GM19452 (cell line): ENCODE results near the gene FAM229A.
"Not testable (repeated sequence)": the region's sequence is repeated elsewhere in the genome, so short reads cannot be mapped to it uniquely, and the experiment has no call there.

ENCODE experiments used
- ATAC-seq: cut with Tn5 transposase; IDR thresholded peaks from one replicate; pipeline ENCODE4 v1.9.1; 2021; ENCODE audit not compliant: unreplicated experiment

FAM229A gene

DNA sequence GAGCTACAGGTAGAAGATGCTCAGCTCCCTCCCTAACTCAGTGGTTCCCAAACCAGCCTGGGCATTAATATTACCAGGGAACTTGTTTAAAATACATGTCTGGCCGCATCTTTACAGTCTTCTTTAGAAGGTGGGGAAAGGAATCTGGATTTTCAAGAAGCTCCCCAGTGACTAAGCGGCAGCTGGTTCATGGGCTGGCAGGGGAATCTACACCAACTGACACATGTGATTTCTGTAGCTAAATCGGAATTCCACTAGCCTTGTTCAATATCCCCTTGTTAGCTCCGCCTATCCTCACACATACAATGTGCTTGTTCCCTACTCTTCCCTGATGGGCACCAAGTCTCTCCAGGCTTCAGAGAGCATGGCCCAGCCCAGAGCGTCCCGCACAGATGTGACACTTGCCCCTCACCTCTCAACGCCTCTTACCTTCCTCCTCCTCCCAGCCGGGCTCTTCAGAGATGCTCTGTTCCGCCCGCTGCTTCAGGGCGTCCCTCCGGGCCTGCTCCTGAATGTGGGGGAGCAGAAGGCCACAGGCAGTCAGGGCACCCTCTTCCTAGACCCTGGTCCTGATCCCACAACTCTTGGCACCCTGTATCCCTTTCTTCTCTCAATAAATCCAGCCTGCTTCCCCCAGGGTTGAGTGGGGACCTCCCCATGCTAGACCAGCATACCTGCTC lies 15.4 kb upstream of the FAM229A start:
- no peak for ATAC-seq

DNA sequence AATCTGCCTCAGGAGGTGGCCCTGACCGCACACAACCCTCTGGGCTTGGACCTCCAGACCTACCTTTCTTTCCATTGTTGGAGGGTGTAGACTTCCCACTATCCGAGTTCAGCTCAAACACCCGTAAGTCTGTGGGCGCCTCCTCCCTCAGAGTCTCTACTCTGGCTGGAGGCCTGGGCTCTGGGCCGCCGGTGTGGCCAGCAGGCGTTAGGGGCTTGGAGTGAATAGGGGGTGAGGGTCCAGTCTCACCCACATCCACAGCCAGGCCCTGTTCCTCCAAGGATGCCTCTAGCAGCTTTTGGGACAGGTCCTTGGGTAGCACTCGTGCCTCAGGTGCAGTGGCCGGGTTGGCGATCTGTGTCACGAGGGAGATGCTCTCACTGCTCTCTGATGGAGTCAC lies 13.9 kb upstream of the FAM229A start:
- ATAC-seq: no peak

DNA sequence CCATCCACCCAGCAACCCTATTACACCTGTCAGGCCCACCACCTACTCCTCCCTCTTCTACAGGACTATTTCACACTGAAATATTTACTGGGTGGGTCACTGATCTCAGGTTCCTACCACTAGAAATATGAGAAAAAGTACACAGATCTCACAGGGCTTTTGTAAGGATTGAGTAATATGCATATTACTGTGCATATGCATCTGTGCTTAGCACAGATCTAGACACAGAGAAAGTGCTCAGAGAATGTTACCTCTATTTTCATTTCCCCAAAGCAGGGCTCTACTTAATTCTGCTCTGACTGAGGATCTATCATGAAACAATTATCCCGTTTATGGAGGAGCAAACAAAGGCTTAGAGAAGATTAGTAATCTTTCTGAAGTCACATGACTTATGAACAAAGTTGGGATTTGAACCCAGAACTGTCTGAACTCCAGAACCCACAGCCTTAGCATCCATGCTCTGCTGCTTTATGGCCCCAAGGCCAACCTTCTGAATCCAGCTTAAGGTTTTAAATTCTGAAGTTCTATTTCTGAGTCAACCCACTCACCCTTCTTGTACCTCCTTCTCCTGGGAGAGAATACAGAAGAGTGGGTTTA lies 11.8 kb upstream of the FAM229A start:
- no peak for ATAC-seq

DNA sequence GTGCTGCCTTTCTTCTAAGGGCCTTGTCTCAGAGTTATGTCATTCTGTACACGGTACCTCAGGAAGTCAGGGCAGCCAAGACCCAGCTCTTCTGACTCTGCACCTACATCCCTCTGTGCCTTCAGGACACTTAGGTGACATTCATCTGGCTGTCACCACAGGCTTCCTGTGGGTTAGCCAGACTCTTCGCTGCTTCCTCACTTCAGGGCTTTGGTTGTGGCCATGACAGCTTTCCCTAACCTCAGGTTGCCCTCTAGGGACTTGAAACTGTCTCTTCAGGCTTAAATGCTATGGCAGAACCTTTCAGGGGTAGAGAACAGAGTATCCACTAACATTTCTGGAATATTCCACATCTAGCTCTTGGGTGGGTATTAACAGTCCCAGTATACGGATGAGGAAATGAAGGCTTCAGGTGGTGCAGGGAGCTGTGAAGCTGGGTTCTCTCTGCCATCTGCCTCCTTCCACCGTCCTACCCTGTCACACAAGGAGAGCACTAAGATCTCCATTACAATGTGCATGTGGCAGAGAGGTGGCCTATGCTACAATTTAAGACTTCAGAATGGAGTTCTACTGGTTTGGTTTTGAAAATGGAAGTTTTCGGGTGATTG lies 10.0 kb upstream of the FAM229A start:
- ATAC-seq: no peak

DNA sequence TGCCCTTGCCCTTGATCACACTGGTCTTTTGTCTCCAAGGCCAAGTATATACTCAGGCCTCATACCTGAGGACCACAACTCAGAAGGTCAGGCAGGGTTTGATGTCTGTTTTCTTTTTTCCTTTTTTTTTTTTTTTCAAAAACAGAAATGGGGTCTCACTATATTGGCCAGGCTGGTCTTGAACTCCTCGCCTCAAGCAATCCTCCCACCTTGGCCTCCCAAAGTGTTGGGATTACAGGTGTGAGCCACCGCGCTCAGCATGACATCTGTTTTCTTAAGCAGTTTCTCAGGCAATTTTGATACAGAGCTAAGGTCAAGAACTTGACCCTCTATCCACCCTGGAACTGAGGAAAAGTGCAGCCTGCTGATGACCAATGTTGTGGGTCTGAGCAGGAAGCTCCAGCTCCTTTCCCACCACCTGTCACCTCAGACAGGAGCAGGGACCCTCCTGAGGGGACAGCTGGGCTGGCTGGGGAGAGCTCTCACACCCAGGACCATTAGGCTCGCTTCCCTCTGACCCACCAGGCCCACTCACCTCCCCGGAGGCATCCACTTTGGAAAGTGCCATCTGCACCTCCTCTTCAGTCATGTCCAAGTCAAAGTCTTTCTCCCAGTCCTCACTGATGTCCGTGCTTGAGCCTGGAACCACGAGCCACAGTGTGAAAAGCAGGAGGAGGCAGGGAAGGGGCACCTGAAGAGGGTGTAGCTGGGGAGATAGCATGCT lies 5.8 kb upstream of the FAM229A start:
- no peak for ATAC-seq

DNA sequence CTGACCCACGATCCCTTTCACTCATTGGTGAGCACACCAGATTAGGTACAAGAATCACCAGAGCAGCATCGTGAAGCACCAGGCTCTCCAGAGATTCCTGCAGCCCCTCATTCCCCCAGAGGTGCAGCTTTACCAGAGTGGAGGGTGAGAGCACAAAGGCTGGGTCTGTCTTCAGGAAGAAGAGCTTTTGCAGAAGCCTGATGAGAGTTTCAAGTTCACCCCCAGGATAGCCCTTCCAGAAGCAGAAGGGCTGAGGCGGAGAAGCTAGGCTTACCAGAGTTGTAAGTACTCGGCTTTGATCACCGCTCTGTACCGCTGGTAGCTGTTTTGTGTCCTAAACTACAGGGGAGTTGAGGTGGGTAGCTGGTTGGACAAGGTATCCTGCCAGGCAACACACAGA lies 3.2 kb upstream of the FAM229A start:
- ATAC-seq: no peak

DNA sequence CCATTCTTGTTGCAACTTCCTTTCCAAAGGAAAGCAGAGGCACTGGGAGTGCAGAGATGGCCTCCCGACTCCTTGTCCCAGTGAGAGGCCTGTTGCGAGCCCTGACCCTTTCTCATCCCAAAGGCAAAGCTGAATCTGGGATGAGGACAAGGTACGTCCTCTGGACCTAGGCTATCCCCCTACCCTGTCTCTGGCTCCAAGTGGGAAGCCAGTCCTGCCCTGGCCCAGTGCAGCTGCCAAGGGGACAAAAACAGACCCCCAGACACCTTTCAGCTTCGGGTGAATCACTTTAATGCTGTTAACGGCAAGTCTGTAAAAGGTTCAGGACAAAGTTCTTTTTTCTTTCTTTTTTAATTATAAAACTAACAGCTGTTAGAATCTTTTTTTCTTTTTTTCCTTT lies 2.6 kb upstream of the FAM229A start:
- no peak for ATAC-seq

DNA sequence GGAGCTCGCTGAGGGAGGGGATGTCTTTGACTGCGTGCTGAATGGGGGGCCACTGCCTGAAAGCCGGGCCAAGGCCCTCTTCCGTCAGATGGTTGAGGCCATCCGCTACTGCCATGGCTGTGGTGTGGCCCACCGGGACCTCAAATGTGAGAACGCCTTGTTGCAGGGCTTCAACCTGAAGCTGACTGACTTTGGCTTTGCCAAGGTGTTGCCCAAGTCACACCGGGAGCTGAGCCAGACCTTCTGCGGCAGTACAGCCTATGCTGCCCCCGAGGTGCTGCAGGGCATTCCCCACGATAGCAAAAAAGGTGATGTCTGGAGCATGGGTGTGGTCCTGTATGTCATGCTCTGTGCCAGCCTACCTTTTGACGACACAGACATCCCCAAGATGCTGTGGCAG lies 1.4 kb upstream of the FAM229A start:
- ATAC-seq: no peak

DNA sequence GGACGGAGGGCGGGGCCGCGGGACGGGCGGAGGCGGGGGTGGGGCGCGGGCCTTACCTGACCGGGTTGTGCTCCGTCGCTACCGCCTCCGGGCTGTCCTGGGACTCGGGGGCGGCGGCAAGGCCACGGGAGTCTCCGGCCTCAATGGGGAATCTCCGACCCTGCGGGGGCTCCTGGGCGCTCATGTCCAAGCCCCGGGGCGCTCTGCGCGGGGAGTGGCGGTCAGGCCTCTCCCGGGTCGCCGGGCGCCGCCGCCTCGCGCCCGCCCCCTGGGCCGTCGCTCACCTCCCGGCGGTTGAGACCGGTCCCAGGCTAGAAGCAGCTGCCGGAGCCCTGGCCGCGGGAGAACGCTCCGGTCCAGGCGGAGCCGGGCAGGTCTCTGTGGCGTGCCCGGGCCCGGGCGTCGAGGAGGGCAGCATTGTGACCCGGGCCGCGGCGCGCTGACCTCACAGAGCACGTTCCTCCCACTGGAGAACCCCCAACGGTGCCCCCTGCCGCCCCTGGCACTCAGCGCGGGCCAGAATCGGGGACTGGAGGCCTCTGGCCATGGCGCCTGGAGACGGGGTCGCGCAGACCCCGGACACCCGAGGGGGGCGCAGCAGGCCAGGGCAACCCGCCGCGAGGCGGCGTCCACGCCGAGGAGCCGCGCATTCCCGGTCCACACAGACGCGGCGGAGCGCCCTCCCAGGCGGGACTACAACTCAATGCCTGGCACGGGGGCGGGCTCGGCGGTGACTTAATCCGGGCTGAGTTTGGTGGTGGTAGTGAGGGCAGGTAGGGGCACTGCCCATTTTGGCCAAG lies 411 bp downstream of the FAM229A start:
- ATAC-seq: no peak

DNA sequence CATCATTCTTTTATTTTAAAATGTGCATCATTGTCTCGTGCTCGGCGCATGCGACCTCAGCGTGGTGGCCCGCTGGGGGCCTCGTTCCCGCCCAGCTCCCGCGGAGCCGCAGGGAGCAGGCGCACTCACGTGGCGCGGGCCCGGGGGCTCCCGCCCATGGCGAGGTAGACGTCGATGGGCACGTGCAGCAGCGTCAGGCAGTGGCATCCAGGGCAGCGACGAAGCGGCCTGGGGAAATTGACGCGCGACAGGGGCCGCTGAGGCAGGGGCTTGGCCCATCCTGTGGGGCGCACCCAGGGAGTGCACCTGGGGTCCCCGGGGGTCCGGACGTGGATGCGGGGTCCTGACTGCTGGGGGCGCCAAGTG lies 994 bp downstream of the FAM229A start:
- no peak for ATAC-seq

DNA sequence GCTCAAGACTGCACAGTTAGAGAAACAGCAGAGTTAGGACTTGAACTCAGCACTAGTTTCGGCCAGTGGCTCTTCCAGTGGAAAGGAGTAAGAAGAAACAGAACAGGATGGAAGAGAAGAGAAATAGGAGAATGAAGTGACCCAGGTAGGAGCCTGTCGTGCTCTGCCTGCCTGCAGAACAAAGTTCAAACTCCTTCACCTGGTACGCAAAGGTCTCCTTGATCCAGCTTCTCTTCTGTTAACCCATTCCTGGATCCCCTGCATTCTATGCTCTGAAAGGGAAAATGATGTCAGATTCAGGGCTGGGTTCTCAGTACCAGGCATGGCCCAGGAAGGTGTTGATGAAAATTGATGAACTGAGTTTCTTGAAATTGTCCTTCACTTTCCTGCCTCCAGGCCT lies 3.9 kb downstream of the FAM229A start:
- no peak for ATAC-seq

DNA sequence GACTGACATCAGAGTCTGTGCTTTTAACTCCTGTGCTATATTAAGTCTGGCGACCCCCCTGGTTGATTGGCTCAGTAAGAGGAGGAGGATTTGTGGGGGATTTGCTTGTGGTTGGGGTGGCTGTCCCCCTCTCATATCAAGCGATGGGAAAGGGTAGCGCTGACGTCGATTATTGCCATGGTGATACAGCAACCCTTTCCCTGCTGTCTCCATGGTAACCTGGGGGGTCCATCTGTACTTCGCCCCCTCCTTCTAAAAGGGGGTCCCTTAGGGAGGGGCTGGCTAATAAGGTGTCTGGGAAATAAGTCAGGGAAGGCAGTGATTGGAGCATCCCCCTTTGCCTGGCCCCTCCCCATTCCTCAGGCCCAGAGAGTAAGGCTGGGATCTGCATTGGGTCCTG lies 4.7 kb downstream of the FAM229A start:
- ATAC-seq: no peak

DNA sequence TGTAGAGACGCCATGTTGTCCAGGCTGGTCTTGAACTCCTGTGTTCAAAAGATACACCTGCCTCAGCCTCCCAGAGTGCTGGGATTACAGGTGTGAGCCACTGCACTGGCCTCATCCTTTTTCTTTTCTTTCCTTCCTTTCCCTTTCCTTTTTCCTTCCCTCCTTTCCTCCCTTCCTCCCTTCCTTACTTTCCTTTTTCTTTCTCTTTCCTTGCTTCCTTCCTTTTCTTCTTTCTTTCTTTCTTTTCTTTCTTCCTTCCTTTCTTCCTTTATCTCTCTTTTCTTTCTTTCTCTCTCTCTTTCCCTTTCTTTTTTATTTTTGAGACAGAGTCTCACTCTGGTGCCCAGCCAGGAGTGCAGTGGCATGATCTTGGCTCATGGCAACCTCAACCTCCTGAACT lies 5.8 kb downstream of the FAM229A start:
- ATAC-seq: no peak

DNA sequence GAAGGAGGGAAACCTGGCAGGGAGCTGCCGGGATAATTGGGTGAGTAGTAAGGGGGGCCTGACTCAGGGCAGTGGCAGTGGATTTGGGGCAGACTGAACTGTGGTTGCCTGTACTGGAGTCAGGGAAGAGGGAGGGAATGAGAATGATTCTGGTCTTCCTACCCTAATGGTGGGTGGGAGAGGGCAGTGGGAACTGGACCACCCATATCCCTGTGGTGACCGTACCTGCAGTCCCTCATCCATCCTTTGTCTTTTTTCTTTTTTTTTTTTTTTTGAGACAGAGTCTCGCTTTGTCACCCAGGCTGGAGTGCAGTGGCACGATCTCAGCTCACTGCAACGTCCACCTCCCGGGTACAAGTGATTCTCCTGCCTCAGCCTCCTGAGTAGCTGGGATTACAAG lies 6.5 kb downstream of the FAM229A start:
- not testable (repeated sequence) for ATAC-seq

DNA sequence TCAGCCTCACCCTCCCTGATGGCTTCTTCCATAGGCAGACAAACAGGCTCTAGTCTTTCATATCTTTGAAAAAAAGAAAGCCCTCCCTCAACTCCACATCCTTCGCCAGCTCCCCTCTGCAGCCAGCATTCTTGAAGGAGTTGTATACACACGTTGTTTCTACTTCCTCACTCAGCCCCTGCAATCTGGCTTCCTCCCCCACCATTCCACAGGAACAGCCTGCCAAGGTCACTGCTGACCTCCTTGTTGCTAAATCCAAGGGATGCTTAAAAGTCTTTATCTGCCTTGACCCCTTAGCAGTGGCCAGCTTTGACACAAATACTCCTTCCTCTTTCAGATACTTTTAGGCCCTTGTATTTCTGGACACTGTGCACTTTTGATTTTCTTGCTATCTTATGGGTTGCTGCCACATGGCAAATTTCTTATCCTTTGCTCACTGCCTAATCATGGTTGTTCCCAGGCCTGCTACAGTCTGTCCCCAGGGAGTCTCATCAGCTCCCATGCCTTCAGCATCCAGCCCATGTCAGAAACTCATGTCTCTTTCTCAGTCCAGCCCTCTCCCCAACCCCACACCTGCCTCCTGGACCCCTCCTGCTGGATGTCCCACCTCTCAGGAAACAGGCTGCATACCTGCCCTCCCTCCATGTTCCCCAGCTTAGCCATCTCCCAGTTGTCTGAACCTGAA lies 8.3 kb downstream of the FAM229A start:
- no peak for ATAC-seq

DNA sequence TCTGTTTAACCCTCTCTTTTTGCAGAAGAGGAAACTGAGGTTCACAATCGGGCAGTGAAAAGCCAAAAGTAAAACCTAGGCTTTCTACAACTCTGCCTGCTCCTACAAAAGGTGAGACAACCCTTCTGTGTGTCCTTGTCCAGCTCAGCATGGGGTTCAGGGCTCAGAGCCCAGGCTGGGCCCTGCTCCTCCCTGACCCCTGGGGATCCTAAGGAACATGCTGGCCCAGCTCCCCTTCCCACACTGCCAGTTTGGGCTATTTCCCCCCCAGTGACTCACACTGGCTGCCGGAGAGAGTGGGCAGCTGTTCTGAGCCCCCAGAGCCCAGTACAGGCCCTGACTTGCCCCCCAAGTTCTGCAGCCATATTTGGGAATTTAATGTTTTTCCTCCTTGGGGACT lies 8.9 kb downstream of the FAM229A start:
- ATAC-seq: no peak

DNA sequence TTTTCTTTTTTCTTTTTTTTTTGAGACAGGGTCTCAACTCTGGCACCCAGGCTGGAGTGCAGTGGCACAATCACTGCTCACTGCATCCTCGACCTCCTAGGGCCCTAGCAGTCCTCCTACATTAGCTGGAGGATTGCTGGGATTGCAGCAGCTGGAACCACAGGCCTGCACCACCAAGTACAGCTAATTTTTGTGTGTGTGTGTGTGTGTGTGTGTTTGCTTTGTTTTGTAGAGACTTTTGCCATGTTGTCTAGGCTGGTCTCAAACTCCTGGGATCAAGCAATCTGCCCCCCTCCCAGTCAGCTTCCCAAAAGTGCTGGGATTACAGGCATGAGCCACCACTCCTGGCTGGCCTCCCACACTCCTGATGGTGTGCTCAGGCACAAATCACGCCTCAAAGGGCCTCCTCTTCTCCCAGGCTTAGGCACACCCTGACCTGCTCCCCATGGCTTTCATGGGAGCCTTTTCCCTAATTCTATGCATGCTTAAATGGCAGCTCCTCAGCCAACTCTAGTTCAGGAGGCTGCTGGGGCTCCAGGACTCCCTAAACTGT lies 9.4 kb downstream of the FAM229A start:
- no peak for ATAC-seq

DNA sequence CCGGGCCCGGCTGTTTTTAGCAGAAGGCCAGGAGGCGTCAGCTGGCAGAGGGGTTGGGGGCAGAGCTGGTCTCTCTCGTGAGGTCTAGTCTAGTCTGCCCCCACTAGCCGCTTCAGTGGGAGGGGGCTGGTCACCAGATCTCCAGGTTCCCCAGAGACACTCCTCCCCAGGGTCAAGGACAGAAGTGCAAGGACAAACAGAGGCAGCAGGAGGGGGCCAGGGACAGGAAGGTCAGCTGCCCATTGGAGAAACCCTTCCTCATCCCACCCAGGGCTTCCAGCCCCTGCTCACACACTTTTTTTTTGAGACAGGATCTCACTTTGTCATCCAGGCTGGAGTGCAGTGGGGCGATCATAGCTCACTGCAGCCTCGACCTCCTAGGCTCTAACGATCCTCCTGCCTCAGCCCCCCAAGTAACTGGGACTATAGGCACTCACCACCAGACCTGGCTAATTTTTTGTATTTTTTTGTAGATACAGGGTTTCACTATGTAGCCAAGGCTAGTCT lies 10.0 kb downstream of the FAM229A start:
- no peak for ATAC-seq

DNA sequence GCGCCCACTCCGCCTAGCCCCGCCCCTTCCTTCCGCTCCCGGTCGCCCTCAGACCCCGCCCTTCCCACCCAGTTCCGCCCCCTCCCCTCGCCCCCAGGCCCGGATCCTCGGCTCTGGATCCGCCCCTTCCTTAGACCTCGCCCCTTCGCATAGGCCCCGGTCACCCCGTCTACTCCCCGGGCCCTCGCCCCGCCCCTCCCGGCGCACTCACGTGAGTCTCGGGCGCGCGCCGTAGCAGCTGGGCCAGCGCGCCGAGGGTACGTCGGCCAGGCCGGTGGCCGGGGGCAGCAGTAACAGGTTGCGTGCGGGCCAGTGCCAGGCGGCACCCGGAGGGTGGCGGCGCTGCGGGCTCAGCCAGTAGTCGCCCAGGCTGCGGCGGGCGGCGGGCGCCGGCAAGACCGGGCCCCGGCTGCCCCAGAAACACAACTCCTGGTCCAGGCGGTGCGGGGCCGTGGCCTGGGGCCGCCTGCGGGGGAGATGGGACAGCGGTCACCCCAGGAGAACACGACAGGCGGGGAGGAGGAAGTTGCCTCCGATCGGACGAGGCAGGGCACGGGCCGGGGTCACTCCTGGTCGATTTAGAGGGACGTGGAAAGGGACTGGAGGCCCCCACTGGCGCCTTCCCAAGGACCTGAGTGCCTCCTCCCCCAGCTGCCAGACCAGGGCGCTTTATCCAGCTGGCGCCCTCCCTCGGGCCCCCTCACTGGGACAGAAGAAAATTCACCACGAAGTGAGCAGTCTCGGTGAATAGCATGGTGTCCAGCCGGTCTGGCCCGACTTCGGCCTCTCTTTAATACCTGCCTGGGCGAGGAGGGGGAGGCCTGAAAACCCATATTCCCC lies 10.7 kb downstream of the FAM229A start:
- ATAC-seq: peak; percentile 85
